GM12892 (cell line): ENCODE results near the gene ZSCAN10.

Source experiments
- POLR2A ChIP-seq: IDR thresholded peaks from 2 replicates; pipeline ENCODE4 v1.6.1; 2011; ENCODE audit warnings: low read depth, low read length, control low read depth
- POLR2AphosphoS5 ChIP-seq: IDR thresholded peaks from 2 replicates; pipeline ENCODE4 v1.6.1; 2011; ENCODE audit warnings: low read depth, low read length, control low read depth
- TAF1 ChIP-seq: IDR thresholded peaks from 2 replicates; pipeline ENCODE4 v1.6.1; 2011; ENCODE audit warnings: low read depth, mild to moderate bottlenecking, control low read depth, low read length, borderline replicate concordance

DNA sequence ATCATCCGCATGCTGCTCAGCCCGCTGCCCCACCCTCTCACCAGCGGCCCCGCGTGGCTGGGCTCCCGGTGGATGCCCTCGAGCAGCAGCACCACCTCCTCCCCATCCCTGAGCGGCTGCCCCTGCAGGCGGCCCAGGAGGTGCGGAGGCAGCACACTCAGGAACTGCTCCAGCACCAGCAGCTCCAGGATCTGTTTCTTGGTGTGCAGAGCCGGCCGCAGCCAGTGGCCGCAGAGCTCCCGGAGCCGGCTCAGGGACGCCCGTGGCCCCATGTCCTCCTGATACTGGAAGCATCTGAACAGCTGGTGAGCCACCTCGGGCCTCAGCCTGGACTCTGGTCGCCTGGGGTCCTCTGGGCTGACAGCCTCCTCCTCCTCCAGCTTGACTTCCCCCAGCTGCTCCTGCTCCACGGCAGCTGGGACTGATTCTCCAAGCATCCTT is 6.6 kb downstream of the ZSCAN10 start:
- TF ChIP-seq POLR2A, result no peak
- TF ChIP-seq TAF1, result no peak
- no peak for TF ChIP-seq POLR2AphosphoS5
